OCI-LY7 (cell line): Measurements from ENCODE around the gene PHAF1. TPM values are rescaled to one million over a fixed set of nuclear protein-coding genes. Genes with fewer than 3 reads are reported as not detected.

Experiments
- Bru-seq: library from RNA; stranded (reverse); fragments of 400-500 nt; gene quantifications from one replicate; lab custom pipeline; 2021; lab: Mats Ljungman, UMichigan
- BruChase-seq, 2 experiments: library from RNA; stranded (reverse); fragments of 400-500 nt; gene quantifications; one replicate each; lab custom pipeline; 2021; lab: Mats Ljungman, UMichigan
- BruUV-seq: library from RNA; stranded (reverse); fragments of 400-500 nt; replicated peaks from 2 replicates; lab custom pipeline; 2021; lab: Mats Ljungman, UMichigan
- CTCF ChIA-PET: fragments of 300-600 bp; sonication (Branson Sonifier 250); formaldehyde crosslinking; loops from one replicate; lab custom pipeline; 2022; ENCODE audit warnings: antibody characterized with exemption; ENCODE audit not compliant: unreplicated experiment; lab: Charles Lee
- POLR2A ChIA-PET: fragments of 300-600 bp; sonication (Branson Sonifier 250); formaldehyde crosslinking; loops from one replicate; lab custom pipeline; 2022; ENCODE audit warnings: antibody characterized with exemption; lab: Charles Lee
- DNase-seq: peaks from one replicate; pipeline ENCODE4 v3.0.0-alpha.2; 2015; ENCODE audit warnings: low spot score
- H2AFZ ChIP-seq: fragments of 200-600 bp; sonication (generic), shearing (Covaris generic); 2 replicates; pipeline ENCODE4 v1.6.1; 2014; ENCODE audit warnings: mild to moderate bottlenecking, antibody characterized with exemption, low read length, moderate library complexity
- H3K27ac ChIP-seq: fragments of 200-600 bp; sonication (generic); 2 replicates; pipeline ENCODE4 v1.5.1; 2014; ENCODE audit warnings: mixed run types, low read depth, mild to moderate bottlenecking, moderate library complexity, low read length, inconsistent platforms; ENCODE audit not compliant: poor library complexity, severe bottlenecking
- H3K36me3 ChIP-seq: fragments of 200-600 bp; sonication (generic); 2 replicates; pipeline ENCODE4 v1.6.1; 2014; ENCODE audit warnings: mild to moderate bottlenecking, antibody characterized with exemption, low read length, moderate library complexity, mixed read lengths; ENCODE audit not compliant: insufficient read depth
- H3K4me1 ChIP-seq: fragments of 200-600 bp; sonication (generic); 2 replicates; pipeline ENCODE4 v1.5.1; 2014; ENCODE audit warnings: mild to moderate bottlenecking, low read length; ENCODE audit not compliant: insufficient read depth, poor library complexity, severe bottlenecking
- H3K4me2 ChIP-seq: fragments of 200-600 bp; sonication (generic); 2 replicates; pipeline ENCODE4 v1.6.1; 2014; ENCODE audit warnings: mild to moderate bottlenecking, low read length
- H3K4me3 ChIP-seq: fragments of 200-600 bp; sonication (generic); 2 replicates; pipeline ENCODE4 v1.5.1; 2014; ENCODE audit warnings: mild to moderate bottlenecking, low read depth, low read length; ENCODE audit not compliant: poor library complexity, severe bottlenecking
- H3K79me2 ChIP-seq: fragments of 200-600 bp; sonication (generic); 2 replicates; pipeline ENCODE4 v1.6.1; 2016; ENCODE audit warnings: low read depth, mild to moderate bottlenecking, low read length, moderate library complexity, mixed read lengths; ENCODE audit not compliant: insufficient read depth
- H3K9me2 ChIP-seq: fragments of 200-600 bp; sonication (generic); 2 replicates; pipeline ENCODE4 v1.6.1; 2016; ENCODE audit warnings: mild to moderate bottlenecking, low read length, mixed read lengths; ENCODE audit not compliant: insufficient read depth
- H3K9me3 ChIP-seq: fragments of 200-600 bp; sonication (generic); 2 replicates; pipeline ENCODE4 v1.6.1; 2014; ENCODE audit warnings: mild to moderate bottlenecking, mixed run types, low read length, mixed read lengths
- H4K20me1 ChIP-seq: fragments of 200-600 bp; sonication (generic); 2 replicates; pipeline ENCODE4 v1.6.1; 2014; ENCODE audit warnings: mild to moderate bottlenecking, antibody characterized with exemption, low read length, moderate library complexity, mixed read lengths; ENCODE audit not compliant: insufficient read depth
- CTCF ChIP-seq: fragments of 200-600 bp; sonication (generic); conservative IDR thresholded peaks from 2 replicates; pipeline ENCODE4 v1.5.1; 2014; ENCODE audit warnings: mild to moderate bottlenecking, antibody characterized with exemption, low read length, moderate library complexity, mixed read lengths
- EZH2phosphoT487 ChIP-seq: fragments of 200-600 bp; sonication (generic); IDR thresholded peaks from 2 replicates; pipeline ENCODE4 v1.6.1; 2018; ENCODE audit warnings: low read depth, borderline replicate concordance, mild to moderate bottlenecking, mixed run types, antibody characterized with exemption, low read length, moderate library complexity, mixed read lengths
- intact Hi-C: fragments of 100-400 bp; cut with micrococcal nuclease; formaldehyde crosslinking; loops from one replicate; pipeline ENCODE4 v1.10.0; 2022; ENCODE audit not compliant: unreplicated experiment
- long read RNA-seq: library from polyadenylated mRNA; stranded (forward); transcript quantifications from one replicate; pipeline ENCODE4 v2.0.0, GENCODE V29; 2022
- total RNA-seq, 2 experiments: library from RNA; depleted of rRNA in 1 of 2; stranded (reverse); fragments of >200 nt in 1 of 2; shearing (Covaris generic) in 1 of 2; gene quantifications; 2 replicates each; pipeline ENCODE4 v1.2.3, GENCODE V29; 2014 to 2022

Gene PHAF1
- total RNA-seq (2014; rRNA removed; shearing (Covaris generic)) (12.6 and 16.8 TPM in 2 replicates), total RNA-seq (2022) (11.8 and 13.9 TPM in 2 replicates), Bru-seq, nascent RNA (percentile 54 among the genes with signal in this experiment), BruChase-seq, experiment 1, labeled RNA remaining after a 6-hour chase (percentile 56 among the genes with signal in this experiment), BruChase-seq, experiment 2, labeled RNA remaining after a 2-hour chase (percentile 59 among the genes with signal in this experiment)
- long read RNA-seq, partial matches to known transcripts, result 3 of 21 reads
- long read RNA-seq, other reads (novel, unspliced or antisense), result 15 of 21 reads

- peaks cover 17% of the 10 kb centered on the region for H3K4me1 ChIP-seq
- intact Hi-C loops, result no loop called here
- peak; percentile 91 for DNase-seq
- H3K9me3 ChIP-seq, result no peaks in the 10 kb centered on the region
- H3K27ac ChIP-seq, result peak within 1 kb of the TSS; percentile 8
- peaks cover 30% of the 10 kb centered on the region for H3K79me2 ChIP-seq
- no TSS peak for BruUV-seq
- H3K4me3 ChIP-seq, result peak within 1 kb of the TSS; percentile 90
- no peaks in the 10 kb centered on the region for H3K9me2 ChIP-seq
- CTCF ChIA-PET, result no interaction called here
- POLR2A ChIA-PET, result interaction anchor here (0.6 to 1.0 kb wide), 2 partner anchors 14 to 91 kb away, joined by 3 to 5 read pairs; no protein-coding TSS in a partner anchor
- no peaks in the 10 kb centered on the region for H4K20me1 ChIP-seq
- TF ChIP-seq CTCF (no peak), EZH2phosphoT487 (no peak)
- H3K4me2 ChIP-seq, result peak within 1 kb of the TSS; percentile 86
- H2AFZ ChIP-seq, result peak within 1 kb of the TSS; percentile 90
- H3K36me3 ChIP-seq, result no peaks in the 10 kb centered on the region
These were observed at the start of gene PHAF1 for GRCh38 chr16:67109407-67110135. PHAF1 (plus strand) TSS chr16:67109941; CDS start chr16:67110176, 235 bp downstream.

GRCh38 chr16:67063008-67063407 is 46.7 kb upstream of the PHAF1 start:
- H3K9me3 ChIP-seq, result no peaks in the 10 kb centered on the region
- H3K79me2 ChIP-seq, result peaks cover 53% of the 10 kb centered on the region; the same call in 1 of the 2 replicates
- peaks cover 13% of the 10 kb centered on the region for H3K4me1 ChIP-seq
- H2AFZ ChIP-seq, result no peak overlapping the region
- TF ChIP-seq EZH2phosphoT487, result no peak
- TF ChIP-seq CTCF, result no peak
- intact Hi-C loops, result no loop called here
- peaks cover 4% of the 10 kb centered on the region; the same call in 1 of the 2 replicates for H4K20me1 ChIP-seq
- no peak overlapping the region for H3K27ac ChIP-seq
- H3K9me2 ChIP-seq, result no peaks in the 10 kb centered on the region
- DNase-seq, result no peak
- H3K36me3 ChIP-seq, result peaks cover 50% of the 10 kb centered on the region
- ChIA-PET CTCF (no interaction called here), POLR2A (interaction anchor here (1.3 kb wide), 1 partner anchor 8 kb away, joined by 3 read pairs; no protein-coding TSS in a partner anchor)
- BruUV-seq, result no TSS peak
- H3K4me2 ChIP-seq, result 0 out of 2 replicates have a peak overlapping the region, but pooled peaks have one; percentile 21
- H3K4me3 ChIP-seq, result no peak overlapping the region
